CD4-positive, alpha-beta T cell treated with Interleukin-12 subunit alpha and Interleukin-12 subunit beta, for 1 hour (primary cell): ENCODE measurements around the gene APOA5.
A peak's percentile ranks its signal among the peaks of the same experiment; 100 is the strongest.

ENCODE experiments used
- DNase-seq: peaks from one replicate; pipeline ENCODE4 v3.0.0-alpha.2; 2020

Gene APOA5

DNA sequence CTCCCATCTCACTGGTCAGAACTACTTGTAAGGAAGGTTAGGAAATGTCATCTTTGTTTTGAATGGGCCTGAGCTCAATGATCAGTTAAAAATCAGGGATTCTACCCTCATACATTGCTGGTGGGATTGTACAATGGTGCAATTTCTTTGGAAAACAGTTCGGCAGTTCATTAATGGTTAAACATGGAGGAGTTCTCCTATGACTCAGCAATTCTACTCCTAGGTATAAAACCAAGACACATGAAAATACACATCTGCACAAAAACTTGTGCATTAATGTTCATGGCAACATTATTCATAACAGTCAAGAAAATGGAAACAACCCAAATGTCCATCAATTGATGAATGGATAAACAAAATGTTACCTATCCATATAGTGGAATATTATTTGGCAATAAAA lies 4.9 kb upstream of the APOA5 start:
- no peak for DNase-seq

- no peak for DNase-seq
Observed at GRCh38 chr11:116794851-116795250, 3.2 kb upstream of the APOA5 start.

DNA sequence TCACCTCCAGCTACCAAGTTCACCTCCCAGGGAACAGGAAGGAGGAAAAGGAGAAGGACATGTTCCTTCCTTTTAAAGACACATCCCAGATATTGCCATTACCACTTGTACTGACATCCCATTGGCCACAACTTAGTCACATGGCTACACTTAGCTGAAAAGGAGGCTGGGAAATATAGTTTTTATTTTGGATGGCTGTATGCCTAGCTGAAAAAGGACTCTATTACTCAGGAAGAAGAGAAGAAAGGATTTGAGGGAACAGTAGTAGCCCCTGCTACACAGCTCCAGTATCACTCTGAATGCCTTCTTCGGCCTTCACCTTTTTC lies 2.1 kb upstream of the APOA5 start:
- no peak for DNase-seq

GRCh38 chr11:116792869-116793771 lies 1.4 kb upstream of the APOA5 start:
- no peak for DNase-seq

GRCh38 chr11:116792144-116792868 lies 627 bp upstream of the APOA5 start:
- no peak for DNase-seq

- peak; percentile 78 for DNase-seq
Observed at GRCh38 chr11:116791002-116791812, 472 bp downstream of the APOA5 start.

- no peak for DNase-seq
Observed at GRCh38 chr11:116790167-116791001, 1.3 kb downstream of the APOA5 start.

DNA sequence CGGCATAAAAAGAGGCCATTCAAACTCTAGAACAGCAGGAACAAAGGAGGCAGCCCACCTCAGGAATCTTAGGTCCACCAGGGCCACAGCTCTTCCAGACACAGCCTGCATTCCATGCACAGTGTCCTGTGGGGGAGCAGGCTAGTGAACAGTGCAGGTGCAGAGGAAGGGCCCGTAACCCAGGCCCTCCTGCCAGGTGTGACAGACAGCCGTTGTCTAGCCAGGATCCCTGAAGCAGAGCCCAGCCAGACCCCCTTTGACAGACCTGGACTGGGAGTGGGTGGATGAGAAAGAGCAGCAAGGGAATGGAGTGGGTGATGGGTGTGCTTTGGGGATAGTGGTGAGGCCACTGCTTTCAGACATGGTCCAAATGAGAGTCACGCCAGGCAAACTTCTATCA lies 2.7 kb downstream of the APOA5 start:
- DNase-seq, result no peak

- no peak for DNase-seq
Observed at GRCh38 chr11:116788534-116788933, 3.1 kb downstream of the APOA5 start.

DNA sequence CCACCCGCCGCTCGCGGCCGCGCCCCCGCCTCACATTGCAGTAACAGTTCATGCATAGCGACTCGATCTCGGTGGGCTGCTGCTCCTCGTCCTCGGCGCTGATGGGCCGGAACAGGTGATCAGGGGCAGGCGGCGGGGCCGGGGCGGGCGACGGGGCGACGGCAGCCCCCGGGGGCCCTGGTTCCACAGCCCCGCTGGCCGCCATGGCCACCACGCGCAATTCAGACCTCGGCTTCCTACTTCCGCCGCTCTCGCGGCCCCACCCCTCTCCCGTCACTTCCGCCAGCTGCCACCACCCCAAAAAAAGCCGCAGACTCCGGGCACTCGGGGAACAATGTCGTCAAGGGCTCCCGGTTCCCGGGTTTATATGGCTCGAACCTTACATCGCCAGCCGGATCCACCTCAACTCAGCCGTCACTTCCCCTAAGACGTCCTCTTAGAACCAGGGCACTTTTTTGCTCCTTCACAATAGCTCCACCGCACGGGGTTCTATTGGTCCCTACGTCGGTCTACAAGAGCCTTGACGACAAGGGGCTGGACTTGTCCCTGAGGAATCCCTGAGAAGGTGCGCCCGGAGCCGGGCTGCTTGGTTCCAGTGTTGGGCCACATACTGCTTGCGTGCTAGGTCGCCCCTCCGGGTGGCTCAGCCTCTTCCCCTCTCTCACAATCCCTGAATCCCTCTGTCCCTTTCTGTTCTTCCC lies 3.7 kb downstream of the APOA5 start, which contains the start of gene ZPR1:
TSS of gene ZPR1 (minus strand) at position 238 of the 701 bp plus-strand sequence. CDS start at position 205, 33 bp downstream.
- peak; percentile 88 for DNase-seq

- no peak for DNase-seq
Observed at GRCh38 chr11:116787436-116787785, 4.3 kb downstream of the APOA5 start.

DNA sequence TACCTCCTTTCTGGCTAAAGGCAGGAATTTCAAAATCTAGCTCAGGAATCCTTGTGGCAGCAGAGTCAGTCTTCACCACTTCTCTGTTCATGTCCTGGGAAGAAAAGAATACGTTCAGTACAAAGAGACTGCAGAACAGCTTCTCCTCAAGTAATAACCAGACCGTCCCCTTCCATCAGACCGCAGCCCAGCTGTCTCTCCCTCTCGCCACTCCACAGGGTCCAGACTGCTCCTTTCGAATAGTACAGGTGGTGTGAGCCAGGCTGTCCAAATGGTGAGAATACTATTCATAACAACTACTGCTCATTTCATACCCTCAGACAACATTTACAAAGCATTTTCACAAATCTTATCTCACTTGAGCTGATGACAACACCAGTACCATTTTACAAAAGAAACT lies 4.7 kb downstream of the APOA5 start:
- no peak for DNase-seq

DNA sequence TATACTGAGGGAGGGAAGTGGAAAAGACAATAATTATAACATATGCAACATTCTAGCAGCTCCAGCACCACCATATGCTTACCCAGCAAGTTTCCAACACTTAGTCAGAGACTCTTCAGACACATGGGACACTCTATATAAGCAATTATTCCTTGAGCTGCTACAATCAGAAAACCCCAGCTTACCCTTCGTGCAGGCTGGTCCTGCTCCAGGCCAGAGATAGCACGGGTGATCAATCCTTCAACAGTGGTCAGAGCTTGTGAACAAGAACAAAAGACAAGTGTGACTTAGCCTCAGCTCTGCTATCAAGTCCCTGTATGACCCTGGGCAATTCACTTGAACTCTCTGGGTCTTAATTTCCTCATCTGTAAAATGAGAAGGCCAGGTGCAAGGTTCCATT lies 5.4 kb downstream of the APOA5 start:
- DNase-seq, result no peak

GRCh38 chr11:116782728-116783127 lies 9.0 kb downstream of the APOA5 start:
- no peak for DNase-seq

DNA sequence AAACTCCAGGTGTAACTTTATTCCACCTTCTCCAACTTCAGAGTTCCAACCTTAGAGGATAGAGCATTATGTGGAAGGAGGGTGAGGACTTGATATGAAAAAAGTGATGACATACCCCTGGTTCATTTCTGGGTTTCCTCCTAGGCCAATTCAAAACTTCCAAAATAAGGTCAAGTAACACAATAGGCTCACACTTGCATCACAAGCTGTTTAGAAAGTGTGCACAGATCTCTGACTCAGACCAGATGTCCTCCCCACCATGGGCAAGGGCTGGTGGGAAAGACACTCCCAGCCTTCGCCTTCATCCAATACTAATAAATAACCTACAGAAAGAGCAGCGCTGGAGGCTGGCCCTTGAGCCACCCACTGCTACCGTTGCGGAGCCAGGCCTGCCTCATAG lies 13.1 kb downstream of the APOA5 start:
- DNase-seq, result no peak

GRCh38 chr11:116777056-116777455 lies 14.6 kb downstream of the APOA5 start:
- no peak for DNase-seq

DNA sequence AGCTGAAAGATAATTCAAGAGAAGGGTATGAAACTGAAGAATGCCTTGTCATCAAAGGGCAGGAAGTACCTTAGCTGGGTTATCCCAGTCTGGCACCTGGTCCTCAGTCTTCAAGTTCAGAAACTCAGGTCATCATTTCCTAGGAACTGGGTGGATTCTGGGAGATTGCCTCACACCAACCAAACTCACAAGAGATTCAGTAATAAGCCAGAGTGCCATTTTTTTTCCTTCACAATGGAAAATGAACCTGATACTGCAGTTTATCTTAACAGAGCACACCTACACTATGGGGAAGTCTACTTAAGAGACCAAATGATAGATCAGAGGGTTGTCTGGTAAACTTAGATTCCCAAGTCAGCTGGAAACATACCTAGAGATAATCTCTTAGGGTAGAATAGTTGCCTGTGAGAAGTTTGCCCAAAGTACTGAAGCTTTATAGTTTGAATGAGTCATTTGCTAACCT lies 15.1 kb downstream of the APOA5 start:
- DNase-seq, result no peak

DNA sequence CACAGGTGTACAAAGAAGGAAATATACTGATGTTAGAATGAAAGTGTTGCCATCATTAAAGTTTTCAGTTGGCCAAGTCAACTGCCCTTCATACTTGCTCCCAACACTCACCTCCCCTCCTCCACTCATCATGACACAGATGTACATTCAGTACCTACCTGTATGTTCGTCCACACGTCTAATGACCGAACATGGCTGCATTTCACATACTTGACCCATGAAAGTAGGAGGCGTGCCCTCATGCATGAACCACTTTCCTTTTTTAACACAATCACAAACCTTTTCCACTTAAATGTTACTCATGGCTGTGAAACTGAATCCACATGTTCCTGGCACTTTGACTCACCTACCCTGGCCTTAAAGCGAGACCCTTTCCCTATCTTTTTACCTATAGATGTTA lies 15.7 kb downstream of the APOA5 start:
- no peak for DNase-seq

DNA sequence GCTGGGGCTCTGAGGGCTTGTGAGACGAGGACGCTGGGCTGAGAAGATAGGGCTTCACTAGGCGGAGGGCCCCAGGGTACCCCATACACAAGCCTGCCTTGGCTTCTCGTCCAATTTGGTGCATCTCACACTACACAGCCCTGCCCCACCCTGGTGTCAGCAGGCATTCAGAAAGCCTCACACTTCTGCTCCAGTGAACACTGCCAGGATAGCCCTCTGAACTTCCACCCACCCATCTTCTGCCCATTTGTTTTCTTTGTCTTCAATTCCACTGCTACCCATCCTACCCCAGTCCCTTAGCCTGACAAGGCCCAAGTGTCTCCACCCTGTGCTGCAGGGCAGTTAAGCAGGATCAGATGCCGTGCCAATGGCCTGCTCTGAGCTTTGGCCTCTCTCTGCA lies 17.0 kb downstream of the APOA5 start:
- no peak for DNase-seq

- no peak for DNase-seq
Observed at GRCh38 chr11:116773203-116774097, 18.2 kb downstream of the APOA5 start.
